Measurements from ENCODE around the gene TNK2.
"Not testable (repeated sequence)": the region's sequence is repeated elsewhere in the genome, so short reads cannot be mapped to it uniquely, and the experiment has no call there.

The TNK2 gene

DNA sequence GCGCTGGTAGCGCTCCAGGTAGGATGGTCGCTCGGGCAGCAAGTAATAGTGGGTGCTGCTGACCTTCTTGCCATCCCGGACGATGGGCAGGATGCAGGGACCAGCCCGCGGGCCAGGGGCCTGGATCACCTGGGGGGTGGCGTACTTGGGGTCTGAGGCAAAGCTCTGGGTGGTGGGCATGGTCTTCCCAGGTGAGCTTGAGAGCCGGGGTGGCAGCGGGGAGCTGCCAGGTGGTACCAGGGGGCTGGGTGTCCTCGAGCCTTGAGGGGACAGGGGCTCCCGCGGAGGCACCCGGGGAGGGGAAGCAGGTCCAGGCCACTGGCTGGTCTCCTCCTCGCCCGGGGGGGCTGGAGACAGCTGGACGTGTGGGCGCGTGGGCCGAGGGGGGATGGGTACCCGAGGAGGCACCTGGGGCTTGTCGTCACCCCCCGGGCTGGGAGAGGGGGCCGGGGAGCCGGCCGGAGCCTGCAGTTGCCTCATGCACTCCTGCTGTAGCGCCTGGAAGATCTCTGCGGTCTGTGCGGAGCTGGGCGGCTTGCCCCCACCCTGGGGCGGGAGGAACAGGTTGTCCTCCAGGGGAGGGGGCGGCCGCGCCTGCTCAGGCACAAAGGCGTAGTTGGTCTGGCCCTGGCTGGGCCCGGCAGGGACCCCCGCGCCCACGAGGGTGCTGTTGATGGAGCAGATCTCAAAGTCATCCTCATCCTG lies 40.6 kb downstream of the TNK2 start:
- DNase-seq = no peak

DNA sequence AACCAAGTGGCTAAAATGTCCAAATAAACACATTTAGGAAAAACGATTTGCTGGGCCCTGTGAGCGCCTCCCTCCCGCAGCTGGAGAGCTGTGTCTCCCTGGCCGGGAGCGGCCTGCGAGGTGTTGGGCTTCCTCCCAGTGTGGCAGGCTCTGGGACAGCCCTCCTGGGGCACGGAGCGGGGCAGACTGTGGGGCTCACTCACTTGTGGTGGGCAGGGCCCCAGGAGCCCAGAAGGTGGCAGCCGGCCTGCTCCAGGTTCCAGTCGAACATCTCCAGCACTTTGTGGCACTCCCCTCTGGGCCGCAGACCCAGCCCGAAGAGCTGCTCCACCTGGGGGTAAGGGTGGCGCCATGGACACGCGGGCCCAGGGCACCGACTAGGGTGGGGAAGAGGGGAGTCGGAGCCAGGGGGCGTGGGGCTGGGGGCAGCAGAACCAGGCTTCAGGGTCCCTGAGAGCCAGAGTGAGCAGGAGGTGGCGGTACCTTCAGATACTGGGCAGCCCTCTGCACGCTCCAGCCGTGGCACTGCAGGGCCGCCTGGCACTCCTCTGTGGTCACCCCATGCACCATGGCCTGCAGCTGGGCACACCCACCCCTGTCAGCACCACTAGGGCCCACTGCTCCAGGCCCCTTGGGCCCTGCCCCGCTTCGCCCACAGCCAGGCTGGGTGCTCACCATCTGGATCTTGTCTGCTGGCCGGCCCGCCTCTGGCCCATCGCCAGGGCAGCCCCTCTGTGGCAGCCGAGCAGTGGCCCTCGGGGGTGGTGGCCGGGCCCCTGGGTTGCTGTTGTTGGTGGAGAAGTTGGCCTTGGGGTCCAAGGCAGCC lies 41.5 kb downstream of the TNK2 start:
- no peak for DNase-seq

DNA sequence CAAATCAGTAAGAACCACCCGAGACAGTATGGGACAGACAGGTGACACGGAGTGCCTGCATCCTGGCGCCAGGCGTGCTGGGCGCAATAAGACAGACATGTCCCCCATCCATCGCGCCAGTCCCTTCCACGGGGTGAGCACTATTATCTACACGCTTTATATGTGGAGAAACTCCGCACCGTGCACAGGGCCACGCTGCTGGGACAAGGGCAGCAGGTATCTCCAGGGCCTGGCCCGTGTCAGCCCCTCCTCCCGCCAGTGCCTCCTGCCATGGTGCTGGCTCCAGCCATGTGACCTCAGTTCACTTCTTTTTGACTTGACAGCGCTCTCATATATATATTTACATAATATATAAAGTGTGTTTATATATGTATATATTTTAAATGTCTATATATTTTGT lies 42.6 kb downstream of the TNK2 start:
- no peak for DNase-seq

DNA sequence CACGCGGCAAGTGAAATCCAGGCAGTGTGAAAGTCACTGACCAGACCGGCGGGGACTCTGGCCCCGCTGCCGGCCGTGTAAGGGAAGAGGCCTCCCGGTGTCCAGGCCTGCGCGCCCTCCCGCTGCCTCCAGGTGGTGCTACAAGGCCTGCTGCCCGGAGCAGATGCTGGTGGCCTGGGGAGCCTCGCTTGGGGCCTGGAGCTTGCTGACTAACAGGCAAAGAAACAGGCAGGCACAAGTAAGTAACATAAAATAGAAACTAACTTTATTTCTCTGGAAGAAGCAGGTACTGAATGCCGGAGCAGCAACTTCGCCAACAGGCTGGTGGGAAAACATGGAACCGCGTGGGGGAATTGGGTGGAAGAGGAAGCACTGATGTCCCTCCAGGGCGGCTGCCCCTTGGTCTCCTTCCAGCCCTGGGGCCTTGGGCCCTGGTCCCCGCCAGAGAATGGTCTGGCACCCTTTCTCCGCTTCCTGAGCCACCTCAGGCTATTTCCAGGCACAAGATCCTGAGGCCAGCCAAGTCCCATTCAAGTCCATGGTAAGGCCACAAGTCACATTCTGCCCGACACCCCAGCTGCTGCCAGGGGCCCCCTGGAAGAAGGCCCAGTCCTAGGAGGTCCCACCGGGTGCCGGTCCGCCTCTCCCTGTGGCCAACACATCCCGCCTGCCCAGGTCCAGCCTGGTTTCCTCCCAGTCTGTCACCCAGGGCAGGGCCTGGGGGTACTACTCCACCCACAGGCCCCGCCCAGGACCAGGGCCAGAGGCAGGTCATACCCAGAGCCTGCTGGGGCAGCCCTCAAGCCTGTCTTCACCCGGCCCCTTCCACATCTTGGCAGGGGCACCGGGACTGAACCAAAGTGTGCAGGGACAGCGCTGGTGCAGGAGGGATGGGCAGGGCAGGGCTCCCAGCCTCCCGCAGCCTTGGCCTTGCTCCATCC lies 45.0 kb downstream of the TNK2 start:
- DNase-seq = peak; percentile 91

DNA sequence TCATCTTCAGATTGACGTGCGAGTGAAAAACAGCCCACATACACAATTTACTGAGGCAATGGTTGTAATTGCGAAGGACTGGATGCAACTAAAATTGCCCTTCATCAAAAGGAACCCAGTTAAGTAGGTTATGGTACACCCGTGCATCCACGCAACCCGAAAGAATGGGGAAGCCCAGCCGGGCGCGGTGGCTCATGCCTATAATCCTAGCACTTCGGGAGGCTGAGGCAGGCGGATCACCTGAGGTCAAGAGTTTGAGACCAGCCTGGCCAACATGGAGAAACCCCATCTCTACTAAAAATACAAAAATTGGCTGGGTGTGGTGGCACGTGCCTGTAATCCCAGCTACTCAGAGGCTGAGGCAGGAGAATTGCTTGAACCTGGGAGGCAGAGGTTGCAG lies 46.0 kb downstream of the TNK2 start:
- not testable (repeated sequence) for DNase-seq

DNA sequence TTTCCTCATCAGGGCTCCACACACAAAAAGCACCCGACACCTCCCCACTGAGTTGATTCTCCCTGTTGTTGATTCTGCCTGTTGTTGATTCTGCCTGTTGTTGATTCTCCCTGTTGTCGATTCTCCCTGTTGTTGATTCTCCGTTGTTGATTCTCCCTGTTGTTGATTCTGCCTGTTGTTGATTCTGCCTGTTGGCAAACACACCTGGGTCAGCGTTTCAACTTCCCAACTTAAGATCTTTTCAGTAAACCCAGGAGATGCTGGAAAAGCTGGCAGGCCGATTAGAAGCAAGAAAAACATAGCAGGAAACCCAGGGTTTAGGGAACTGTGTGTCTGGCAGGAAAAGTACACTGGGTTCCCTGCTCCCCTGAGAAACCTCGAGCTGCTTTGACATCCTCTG lies 47.9 kb downstream of the TNK2 start:
- DNase-seq = no peak

DNA sequence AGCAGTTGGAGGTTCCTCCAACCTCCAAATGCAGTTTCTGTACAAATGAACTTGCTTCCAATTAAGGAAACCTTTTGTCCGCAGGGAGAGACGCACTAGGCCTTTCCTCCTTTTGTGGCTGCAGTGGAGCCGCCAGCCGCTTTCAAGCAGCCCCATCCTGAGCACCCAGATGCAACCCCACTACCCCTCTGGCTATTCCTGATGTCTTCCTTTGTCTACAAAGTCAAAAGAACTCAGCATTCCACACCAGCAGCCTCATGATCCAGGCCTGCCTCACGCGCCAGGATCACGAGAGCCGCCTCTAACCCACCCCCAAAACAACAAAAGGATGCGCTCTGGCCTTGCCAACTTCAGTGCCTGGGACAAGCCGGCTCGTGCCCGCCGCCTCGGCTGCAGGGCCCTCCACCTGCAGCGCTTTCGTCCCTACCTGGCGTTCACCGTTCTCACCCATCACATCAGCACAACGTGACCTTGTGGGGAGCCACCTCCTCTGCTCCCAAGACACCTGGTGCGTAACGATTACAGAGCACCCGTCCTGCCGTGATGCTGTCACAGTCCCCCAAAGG lies 48.4 kb downstream of the TNK2 start:
- no peak for DNase-seq

DNA sequence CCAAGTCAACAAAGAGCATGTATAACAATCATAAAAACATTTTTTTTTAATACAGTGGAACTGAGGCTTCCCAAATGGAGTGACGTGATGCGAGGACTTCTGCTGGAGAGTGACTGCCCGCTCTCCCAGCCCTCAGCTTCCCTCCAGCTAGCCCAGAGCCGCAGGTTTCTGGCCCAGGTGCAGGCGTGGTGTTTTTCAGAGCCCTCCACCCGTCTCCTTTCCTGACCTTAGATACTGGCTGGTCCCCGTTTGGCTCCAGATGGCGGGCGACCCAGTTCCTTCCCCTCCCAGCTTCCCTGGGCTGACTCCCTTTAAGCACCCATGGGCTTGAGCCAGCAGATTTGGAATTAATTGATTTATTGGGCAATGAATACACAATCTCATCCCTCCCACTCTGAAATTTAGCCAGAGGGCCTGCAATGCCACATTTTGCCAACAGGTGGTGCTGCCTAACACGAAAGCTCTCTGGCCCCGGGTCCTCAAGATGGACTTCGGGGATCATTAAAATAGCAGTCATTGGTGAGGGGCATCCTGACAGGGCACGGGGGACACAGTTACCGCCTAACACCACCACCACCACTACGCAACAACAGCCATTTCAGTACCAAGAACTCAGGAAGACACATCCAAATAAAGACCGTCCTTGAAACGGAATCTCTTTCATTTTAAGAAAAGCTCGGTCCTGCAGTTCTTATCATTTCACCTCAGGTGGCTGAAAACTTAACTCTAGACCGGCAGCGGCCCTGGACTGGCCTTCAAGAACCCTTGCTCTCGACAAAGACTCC lies 49.1 kb downstream of the TNK2 start:
- peak; percentile 58 for DNase-seq

DNA sequence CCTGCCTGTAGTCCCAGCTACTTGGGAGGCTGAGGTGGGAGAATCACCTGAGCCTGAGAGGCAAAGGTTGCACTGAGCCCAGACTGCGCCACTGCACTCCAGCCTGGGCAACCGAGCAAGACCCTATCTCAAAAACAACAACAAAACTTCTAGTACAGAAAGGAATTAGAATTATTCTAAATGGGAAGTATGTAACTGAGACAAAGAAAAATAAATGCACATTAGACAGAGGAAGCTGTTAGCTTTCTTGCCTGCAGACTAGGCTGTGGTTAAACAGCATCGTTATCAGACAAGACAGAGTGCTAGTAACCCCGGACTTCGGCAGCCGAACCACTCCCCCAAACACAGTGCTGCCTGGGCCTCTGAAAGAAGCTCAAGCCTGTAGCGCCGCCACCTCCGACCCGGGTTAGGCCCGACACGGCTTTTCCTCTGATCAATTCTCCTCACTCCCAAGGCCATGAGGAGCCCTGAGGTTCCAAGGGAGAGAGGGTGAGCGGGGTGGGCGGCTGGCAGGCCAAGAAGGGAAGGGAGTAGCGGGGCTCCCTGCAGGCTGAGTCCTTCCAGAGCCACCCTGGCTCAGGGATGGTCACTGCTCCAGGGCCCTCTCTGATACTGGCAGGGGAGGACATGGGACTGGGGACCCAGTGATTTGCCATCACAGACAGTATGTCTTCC lies 51.8 kb downstream of the TNK2 start:
- peak; percentile 12 for DNase-seq

DNA sequence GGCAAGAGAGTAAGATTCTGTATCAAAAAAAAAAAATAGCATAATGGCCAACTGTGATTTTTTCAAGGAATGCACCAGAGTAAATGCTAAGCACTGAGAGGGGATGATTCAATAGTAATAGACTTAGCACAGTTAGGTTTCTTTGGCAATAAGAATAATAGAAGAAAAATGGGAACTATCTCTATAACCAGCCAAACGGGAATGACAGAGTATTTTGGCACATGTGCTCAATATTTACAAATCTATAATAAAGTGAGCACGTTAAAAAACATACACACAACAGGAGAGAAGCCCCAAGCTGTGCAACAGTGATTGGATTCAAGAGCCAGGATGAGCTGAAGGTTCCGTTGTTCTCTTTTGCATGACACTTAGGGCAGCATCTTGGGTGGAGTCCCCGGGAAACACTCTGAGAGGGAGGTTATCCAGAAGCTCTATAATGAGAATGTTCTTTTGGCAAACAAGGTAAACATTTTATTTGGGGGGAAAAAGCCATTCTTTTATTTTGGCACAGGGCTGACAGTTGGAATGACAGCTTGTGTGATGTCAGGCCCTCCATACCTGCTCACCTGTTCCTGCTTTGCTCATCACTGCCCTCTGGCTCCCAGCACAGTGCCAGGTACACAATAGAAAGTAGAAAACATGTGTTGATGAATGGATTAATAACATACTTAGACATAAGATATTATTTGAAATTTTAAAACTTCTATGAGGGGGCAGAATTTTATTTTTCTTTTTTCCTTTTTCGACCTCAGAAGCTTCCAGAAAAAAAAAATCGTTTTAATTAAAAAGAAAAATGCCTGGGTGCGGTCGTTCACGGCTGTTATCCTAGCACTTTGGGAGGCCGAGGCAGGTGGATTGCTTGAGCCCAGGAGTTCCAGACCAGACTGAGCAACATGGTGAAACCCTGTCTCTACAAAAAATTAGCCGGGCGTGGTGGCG lies 52.6 kb downstream of the TNK2 start:
- no peak for DNase-seq

DNA sequence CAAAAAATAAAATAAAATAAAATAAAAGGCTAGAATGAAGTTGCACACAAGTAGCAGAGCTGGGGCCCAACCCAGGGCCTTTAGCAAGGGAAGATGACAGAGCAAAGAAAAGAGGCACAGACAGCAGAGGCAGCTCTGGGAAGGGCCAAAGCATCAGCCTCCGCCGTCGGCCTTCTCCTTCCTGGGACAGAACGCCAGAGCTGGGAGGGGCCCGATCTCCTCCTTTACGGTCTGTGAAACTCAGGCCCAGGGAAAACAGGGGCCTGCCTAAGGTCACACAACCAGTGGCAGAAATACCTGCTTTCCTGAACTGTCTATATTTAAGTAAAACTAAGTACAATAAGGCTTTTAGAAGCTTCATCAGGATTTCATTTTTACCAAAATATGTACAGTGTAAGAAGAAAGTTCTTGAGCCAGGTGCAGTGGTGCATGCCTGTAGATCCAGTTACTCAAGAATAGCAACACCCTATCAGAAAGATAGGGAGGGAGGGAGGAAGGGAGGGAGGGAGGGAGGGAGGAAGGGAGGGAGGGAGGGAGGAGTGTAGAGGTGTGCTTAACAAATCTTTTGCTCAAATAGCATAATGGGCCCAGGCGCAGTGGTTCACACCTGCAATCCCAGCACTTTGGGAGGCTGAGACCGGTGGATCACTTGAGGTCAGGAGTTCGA lies 53.6 kb downstream of the TNK2 start:
- DNase-seq = no peak

DNA sequence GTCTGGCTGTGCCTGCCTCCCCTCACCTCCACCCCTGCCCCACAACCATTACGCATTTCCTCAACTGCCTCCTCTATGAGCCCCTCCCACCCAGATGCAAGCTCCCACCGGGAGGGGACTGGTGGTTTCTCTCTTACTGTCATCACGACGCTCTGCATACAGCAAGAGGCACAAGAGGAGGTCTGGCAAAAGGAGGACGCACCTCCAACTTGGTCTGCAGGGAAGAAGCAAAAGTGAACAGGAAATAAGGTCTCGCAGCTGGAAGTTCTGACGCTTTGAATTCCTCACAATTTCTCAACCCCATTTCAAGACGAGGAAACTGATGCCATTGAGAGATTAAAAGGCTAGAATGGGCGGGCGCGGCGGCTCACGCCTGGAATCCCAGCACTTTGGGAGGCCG lies 54.4 kb downstream of the TNK2 start:
- DNase-seq = no peak

DNA sequence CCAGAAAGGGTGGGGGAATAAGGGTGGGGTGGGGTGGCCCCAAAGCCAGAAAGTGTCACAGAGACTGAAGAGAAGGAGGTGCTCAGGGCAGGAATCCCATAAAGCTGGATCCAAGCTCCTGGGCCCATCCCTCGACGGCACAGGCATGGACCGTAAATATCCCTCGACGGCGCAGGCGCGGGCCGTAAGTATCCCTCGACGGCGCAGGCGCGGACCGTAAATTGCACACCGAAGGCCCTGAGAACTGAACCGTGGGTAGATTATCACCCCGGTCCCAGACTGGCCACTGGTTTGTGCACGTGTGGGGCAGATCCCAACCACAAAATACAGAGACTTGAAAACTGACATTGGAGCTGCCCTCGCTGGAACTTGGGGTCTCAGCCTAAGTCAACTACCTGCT lies 55.3 kb downstream of the TNK2 start:
- DNase-seq = no peak

DNA sequence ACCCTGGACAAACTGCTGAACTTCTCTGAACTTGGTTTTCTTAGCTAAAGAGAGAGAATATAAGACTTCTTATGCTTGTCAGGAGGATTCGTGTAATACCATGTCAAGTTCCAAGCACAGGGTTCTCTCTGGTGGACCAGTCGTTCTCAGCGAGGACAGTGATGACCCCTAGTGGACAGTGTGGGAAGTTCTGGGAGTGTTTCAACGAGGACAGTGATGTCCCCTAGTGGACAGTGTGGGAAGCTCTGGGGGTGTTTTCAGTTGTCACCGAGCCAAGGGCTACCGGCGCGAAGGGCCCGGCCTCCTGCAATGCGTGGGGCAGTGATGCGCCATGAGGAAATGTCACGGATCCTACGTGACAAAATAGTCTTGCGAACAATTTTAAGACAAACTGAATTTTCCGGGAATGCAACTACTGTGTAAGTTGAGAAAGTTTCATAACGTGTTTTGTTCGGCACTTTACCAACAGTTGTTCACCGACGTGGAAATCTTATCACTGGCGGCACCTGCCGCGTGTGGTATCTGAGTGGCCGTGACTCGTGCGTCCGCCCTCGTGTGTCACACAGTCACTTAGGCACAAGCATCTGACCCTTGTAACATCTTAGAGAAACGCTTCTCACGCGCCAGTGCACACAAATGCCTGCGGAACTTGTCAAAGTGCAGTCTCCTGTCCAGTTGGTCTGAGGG lies 57.4 kb downstream of the TNK2 start:
- DNase-seq = peak; percentile 89

DNA sequence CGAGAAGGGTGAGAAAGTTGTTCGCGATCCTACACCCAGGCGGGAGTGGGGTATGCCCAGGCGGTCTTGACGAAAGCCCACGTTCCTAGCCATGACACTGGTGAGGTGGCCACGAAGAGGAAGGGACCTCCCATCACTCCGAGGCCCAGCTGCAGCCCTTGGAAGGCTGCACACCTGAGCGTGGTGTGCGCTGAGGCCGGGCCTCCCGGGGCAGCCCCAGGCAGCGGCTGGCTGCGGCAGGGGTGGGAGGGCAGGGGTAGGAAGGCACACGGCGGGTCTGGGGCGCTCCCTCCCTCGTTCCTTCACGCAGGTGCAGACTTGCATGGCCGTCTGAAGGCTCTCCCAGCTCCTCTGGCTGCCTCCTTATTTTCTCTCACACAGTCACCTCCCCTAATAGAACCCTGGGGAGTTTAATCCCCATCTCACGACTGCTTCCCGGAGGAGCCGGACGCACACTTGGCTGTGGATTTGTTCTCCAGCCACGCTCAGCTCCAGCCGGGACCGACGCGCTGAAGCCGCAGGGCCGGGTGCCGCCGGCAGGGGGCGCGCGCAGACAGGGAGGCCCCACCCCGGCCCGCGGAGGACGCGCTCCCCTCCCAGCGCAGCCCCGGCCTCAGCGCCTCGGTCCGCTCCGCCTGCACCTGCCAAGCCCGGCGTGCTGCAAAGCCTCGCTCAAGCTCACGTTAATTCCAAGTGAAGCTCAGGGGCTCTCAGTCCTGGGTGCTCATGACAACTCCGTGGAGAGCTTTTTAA lies 58.9 kb downstream of the TNK2 start:
- no peak for DNase-seq

DNA sequence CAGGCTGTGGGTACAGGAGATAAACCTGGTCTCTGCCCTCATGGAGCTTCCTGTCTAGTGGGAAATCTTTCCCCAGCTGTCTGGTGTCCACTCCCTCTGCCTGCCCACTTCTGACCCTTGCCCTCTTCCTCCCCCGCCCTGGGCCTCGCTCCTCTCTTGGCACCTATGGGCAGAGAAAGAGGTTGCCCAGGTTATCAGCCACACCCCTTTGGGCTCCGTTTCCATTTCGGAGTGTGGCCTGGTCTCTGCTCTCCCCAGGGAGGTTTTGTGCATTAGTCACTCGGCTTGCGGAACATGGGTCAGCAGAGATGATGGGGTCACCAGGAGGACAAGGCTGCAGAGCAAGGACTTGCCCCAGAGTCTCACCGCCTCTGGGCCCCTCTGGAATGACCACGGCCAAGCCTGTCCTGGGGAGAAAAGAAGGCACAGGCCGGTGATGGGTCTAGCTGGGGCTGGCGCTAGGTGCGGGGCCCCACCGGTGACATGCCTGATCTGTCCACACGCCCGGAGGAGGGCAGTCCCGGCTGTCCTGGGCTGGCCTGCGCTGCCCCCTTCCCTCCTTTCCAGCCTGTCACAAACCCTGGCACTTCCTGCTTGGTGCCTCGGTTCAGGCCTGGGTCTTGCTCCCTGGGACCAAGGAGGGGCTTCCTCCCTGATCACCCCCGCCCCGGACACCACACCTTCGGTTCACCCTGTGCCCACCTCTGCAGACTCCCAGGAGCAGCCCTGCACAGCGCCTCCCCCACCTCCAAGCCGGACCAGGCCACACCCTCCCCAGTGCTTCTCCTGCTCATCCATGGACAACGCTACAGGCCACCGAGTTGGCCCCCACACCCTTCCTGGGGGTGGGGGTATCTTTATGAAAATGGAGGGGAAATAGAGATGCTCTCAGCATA lies 61.0 kb downstream of the TNK2 start:
- no peak for DNase-seq

DNA sequence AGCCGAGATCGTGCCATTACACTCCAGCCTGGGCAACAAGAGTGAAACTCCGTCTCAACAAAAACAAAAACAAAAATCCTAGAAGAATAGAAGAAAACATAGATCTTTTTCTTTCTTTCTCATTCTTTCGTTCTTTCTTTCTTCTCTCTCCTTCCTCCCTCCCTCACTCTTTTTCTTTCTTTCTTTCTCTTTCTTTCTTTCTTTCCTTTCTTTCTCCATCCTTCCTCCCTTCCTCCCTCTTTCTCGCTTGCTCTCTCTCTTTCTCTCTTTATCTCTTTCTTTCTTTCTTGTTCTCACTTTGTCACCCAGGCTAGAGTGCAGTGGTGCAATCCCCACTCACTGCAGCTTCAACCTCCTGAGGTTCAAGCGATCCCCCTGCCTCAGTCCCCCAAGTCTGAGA lies 62.9 kb downstream of the TNK2 start:
- no peak for DNase-seq

All from right hindlimb (tissue), 1 donor.